ENCODE measurements around the gene RBM18. TPM values are rescaled to one million over a fixed set of nuclear protein-coding genes. Genes with fewer than 3 reads are reported as not detected.

The RBM18 gene
- polyA plus RNA-seq, 12 donors, result 18.7 to 39.9 (median 33.7) TPM; not detected in 1

GRCh38 chr9:122225312-122226141, 39.1 kb downstream of the RBM18 start:
- no peak for DNase-seq

DNA sequence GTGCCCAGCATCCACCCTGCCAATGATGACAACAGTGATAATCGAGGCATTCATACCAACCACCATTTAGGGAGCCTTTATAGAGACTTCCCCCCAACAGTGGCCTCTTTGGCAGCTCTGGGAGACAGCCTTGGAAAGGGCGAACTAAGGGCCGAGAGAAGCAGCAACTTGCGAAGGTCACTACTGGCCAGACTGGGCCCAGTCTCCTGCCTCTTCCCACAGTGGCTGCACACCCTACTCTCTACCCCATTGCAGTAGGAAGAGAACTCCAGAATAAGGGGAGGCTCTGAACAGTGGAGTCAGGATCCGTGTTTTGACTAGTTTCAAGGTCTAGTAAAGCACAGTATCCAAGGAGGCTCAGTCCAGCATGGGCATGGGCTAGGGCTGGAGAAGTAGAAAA, 41.2 kb downstream of the RBM18 start:
- no peak for DNase-seq

DNA sequence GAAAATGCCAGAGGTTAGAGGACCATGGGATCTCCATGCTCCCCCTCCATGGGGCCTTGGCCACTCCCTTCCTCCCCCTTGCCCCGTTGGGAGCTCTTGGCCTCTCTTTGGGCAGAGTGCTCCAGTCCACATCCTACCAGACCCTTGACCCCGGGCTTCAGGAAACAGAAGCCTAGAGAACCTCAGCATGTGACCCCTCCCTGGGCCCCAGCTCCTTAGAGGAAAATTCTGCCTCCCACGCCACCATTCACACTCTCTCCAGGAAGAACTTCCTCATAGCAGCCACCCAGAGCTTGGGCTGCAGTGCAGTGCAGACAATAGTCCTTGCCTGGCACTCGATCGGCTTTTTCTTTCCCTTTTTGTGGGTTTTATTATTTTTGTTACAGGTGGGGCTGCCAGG, 41.8 kb downstream of the RBM18 start:
- no peak for DNase-seq

GRCh38 chr9:122221183-122221811, 43.3 kb downstream of the RBM18 start:
- DNase-seq, result no peak

DNA sequence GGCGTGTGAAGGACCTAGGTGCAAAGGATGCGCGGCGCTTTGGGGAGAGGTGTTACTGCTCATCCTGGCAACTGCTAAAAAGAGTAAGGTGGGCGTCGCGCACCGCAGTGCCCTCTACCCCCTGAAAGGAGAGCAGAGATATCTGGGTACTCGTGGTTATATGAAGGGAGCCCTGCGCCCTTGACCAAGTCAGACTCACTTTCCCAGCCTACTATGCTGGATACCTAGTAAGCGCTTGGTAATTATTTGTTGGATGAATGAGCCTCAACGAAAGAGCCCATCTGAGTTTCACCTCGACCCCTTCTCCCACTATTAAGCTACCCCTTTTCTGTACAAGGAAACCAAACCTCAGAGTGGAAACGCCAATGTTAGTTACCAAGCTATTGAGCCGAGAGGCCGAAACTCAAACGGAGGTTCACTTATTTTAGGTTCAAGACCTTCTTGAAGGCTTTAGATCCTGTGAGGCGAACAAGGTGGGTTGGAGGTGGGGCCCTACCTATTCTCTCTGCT, 43.9 kb downstream of the RBM18 start:
- no peak for DNase-seq

DNA sequence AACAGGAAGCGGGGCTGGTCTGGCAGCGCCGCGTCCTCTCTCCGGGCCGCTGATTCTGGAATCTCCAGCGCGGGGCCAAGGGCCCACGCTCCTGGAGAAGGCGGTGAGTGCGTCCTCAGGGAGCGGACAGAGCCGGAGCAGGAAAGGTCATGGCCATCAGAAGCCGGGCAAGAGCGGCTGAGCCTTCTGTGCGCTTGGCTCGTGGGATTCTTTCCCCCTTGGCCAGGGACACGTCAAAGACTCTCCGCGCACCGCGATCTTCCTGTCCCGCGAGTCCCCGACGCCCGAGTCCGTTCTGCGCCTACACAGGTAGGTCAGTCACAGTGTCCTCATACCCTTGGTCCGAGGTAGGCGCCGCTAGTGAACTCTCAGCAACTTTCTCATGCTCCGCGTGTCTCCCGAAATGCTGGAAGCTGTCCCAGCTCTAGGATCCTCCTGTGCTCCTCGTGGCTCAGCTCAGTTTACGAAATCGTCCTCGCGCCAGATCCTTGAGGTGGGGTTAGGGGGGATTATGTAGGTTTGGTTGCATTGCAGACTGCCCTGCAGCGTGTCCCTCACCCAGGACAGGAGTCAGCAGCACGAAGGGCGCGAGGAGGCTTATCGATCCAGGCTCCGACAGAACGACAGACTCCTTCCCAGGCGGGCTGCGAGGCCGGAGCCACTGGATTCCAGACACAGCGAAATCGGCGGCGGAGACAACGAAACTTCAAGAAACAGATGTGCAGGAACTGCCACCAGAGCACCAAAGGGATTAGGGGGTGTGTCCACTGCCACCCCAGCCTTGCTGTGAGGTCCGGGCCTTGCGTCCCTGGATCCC, 44.6 kb downstream of the RBM18 start:
- no peak for DNase-seq

DNA sequence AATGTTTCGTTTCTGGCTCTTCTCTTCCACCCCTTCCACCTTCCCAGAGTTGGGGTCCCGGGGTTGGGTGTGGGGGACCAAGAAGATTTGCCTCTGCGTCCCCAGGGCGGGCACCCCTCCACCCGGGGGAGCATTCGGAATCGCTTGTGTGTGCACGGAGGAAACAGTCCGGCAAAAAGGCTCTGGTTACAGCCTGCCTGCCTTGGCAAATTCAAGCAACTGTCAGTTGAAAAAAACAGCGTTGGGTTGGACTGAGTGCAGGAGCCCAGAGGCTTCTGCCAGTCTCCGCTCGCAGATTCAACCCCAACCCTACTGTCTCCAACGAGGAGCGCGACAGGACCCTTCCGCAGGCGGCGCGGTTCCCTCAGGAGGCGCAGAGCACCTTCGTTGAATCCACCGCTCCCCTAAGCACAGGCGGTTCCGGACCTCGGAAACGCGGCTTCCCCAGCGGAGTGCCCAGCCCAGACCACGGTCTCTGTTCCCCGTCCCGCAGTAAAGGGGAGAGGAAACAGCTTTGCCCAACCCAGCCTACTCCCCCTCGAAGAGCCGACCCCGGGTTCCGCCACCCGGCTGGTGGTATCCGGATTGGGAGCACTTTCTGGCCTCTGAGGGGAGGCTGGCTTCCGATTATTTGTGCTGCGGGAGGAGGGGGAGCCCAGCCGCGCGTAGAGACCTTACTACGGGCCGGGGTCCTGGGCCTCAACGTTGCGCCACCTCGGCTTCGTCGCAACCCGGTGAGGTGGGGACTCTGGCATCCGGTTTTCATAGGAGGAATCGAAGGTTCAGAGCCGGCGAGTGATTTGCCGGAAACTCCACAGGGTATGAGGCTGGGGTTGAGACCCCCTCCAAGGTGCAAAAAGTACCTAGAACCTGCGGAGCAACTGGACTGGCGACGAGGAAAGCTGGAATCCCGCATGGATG, 45.4 kb downstream of the RBM18 start:
- no peak for DNase-seq

- no peak for DNase-seq
These were observed 46.3 kb downstream of the RBM18 start for GRCh38 chr9:122218071-122218934.

DNA sequence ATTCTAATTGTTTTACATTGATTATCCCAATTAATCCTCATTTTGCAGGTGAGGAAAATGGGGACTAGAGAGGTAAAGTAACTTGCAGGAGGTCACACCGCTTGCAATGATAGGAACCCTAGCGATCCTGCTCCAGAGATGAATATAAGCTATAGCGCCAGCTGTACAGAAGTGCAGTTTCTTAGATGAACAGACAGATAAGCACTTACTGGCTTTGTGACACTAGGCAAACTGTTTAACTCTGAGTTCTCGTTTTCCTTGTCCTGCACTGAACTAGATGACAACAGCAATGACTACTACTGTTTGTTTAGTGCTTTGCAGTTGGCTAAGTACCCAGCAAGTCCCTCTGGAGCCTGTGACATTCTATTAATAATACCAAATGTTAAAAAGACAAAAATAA, 47.0 kb downstream of the RBM18 start:
- no peak for DNase-seq

GRCh38 chr9:122216798-122217418, 47.7 kb downstream of the RBM18 start:
- DNase-seq, result no peak

- no peak for DNase-seq
These were observed 48.4 kb downstream of the RBM18 start for GRCh38 chr9:122216138-122216797.

DNA sequence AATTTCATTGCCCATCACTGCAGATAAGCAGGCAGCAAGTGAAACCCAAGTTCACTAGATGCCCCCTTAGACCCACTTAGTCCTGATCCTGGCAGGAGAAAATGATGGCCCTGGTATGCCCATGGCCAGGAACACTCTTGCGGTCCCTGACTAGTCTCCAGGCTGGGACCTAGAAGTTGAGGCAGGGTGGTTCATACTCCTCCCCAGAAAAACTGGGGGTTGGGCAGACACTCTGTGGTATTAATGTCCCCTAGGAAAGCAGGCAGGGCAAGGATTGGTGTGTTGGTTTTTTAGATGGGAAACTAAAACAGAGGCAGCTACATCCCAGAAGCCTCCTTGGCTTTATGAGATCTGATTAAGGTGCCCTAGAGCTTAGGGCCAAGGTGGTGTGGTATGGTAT, 49.0 kb downstream of the RBM18 start:
- DNase-seq, result no peak

DNA sequence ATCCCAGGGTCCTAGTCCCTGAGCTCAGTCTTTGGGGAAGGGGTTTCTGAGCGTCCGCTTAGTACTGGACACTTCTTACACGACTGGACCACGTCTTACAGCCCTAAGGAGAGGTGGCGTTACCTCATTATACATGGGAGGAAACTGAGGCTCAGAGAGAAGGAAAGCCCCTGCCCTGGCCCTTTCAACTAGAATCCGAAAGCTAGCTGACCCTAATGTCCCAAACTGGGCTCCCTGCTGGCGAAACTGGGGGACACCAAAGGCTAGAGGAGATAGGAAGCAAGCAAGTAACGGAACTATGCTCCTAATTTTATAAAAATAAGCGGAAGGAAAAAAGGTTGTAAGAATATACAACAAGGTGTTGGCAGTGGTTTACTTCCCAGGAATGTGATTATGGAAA, 50.1 kb downstream of the RBM18 start:
- no peak for DNase-seq

GRCh38 chr9:122213589-122214413, 50.8 kb downstream of the RBM18 start:
- DNase-seq, result no peak

GRCh38 chr9:122213102-122213588, 51.5 kb downstream of the RBM18 start:
- DNase-seq, result no peak

GRCh38 chr9:122212473-122213004, 52.1 kb downstream of the RBM18 start:
- DNase-seq, result no peak

DNA sequence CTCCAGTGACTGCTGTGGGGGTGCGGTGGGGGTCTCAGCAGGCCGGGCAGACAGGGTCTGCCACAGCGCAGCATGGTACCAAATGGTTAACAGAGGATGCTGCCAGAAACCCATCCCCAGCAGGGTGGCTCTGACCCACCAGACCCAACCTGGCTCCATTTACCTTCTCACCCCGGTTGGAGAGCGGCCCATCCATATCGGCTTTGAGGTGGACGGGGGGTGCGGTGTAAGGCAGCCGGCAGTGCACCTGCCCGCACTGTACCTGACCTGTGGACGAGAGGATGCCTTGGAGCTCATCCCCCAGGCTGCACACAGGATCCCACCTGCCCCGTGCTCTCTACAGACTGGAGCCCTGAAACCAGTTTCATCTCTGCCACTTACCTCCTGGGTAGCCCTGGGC, 55.2 kb downstream of the RBM18 start:
- no peak for DNase-seq

- DNase-seq, result no peak
These were observed 57.5 kb downstream of the RBM18 start for GRCh38 chr9:122207096-122207495.
